GM12875 (cell line): ENCODE results near the gene PDXP.

Source experiments
- H3K4me3 ChIP-seq: one replicate; pipeline ENCODE4 v1.5.1; 2011; ENCODE audit warnings: low read depth, low read length, control low read depth
- CTCF ChIP-seq: IDR thresholded peaks from 2 replicates; pipeline ENCODE4 v1.5.1; 2011; ENCODE audit warnings: low read depth, mild to moderate bottlenecking, control low read depth, inconsistent platforms, low read length, moderate library complexity, borderline replicate concordance; ENCODE audit not compliant: insufficient read depth

Gene PDXP

GRCh38 chr22:37628830-37629229 is 29.7 kb upstream of the PDXP start:
- no peak overlapping the region for H3K4me3 ChIP-seq
- TF ChIP-seq CTCF, result no peak

DNA sequence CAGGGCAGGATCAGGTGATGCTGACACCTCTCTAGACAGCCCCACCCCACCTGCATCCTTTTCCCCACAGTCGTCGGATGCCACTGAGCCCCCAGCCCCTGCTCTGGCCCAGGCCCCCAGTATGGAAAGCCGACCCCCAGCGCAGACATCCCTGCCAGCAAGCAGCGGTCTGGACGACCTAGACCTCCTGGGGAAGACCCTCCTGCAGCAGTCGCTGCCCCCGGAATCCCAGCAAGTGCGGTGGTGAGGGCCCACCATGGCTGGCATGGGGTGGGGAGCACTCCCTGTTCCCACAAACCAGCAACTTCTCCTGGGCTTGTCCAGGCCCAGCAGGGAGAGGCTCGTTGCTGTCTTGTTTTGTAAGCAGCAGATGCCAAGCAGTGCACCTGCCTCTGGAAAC is 28.6 kb upstream of the PDXP start:
- H3K4me3 ChIP-seq, result no peak overlapping the region
- no peak for TF ChIP-seq CTCF

DNA sequence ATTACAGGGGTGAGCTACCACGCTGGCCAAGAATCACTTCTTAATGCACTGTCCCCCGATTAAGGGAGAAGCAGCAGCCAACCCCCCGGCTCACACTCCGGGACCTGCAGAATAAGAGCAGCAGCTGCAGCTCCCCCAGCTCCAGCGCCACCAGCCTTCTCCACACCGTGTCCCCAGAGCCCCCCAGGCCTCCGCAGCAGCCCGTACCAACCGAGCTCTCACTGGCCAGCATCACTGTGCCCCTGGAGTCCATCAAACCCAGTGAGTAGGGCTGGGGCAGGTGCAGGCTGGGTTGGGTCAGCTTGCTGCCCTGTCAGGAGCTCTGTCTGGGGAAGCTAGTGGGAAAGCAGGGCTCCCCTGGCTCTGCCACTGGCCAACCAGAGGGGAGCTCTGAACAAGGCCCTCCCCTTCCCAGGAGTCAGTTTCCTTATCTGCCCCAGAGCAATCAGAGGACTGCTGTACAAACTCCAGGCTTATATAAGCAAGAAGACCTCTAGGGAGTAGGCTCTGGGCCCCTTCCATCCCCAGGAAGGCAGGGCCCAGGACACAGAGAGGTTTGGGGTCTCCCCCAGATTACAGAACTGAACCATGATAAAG is 27.6 kb upstream of the PDXP start:
- TF ChIP-seq CTCF, result no peak
- no peak overlapping the region for H3K4me3 ChIP-seq

GRCh38 chr22:37631448-37632173 is 26.9 kb upstream of the PDXP start:
- no peak overlapping the region for H3K4me3 ChIP-seq
- no peak for TF ChIP-seq CTCF

- H3K4me3 ChIP-seq, result no peak overlapping the region
- no peak for TF ChIP-seq CTCF
Measured at GRCh38 chr22:37632174-37633088, 26.1 kb upstream of the PDXP start.

- H3K4me3 ChIP-seq, result no peak overlapping the region
- no peak for TF ChIP-seq CTCF
Measured at GRCh38 chr22:37633089-37633624, 25.4 kb upstream of the PDXP start.
